DMS53 treated with DMSO at 0.1 percent for 48 hours (cell line): ENCODE measurements around the gene AKAP6.

Experiments
- DNase-seq: peaks from one replicate; lab custom pipeline; 2025; ENCODE audit not compliant: unreplicated experiment; lab: John Stamatoyannopoulos, UW

The AKAP6 gene

GRCh38 chr14:32697114-32697513 lies 368.0 kb downstream of the AKAP6 start:
- DNase-seq = no peak

GRCh38 chr14:32697704-32698103 lies 368.6 kb downstream of the AKAP6 start:
- DNase-seq = no peak

- no peak for DNase-seq
These were observed 369.7 kb downstream of the AKAP6 start for GRCh38 chr14:32698831-32699230.

GRCh38 chr14:32701475-32701874 lies 372.4 kb downstream of the AKAP6 start:
- no peak for DNase-seq

- DNase-seq = no peak
These were observed 373.0 kb downstream of the AKAP6 start for GRCh38 chr14:32702088-32702487.

- no peak for DNase-seq
These were observed 373.5 kb downstream of the AKAP6 start for GRCh38 chr14:32702562-32702961.

- no peak for DNase-seq
These were observed 374.1 kb downstream of the AKAP6 start for GRCh38 chr14:32703183-32703621.

- no peak for DNase-seq
These were observed 377.8 kb downstream of the AKAP6 start for GRCh38 chr14:32706721-32707519.

- DNase-seq = no peak
These were observed 378.8 kb downstream of the AKAP6 start for GRCh38 chr14:32707742-32708500.

- no peak for DNase-seq
These were observed 379.9 kb downstream of the AKAP6 start for GRCh38 chr14:32709027-32709426.

- DNase-seq = no peak
These were observed 381.2 kb downstream of the AKAP6 start for GRCh38 chr14:32710231-32710671.

GRCh38 chr14:32710731-32711680 lies 381.9 kb downstream of the AKAP6 start:
- DNase-seq = peak; percentile 52

- no peak for DNase-seq
These were observed 384.8 kb downstream of the AKAP6 start for GRCh38 chr14:32713856-32714255.

- DNase-seq = no peak
These were observed 390.5 kb downstream of the AKAP6 start for GRCh38 chr14:32719601-32720000.

- no peak for DNase-seq
These were observed 391.8 kb downstream of the AKAP6 start for GRCh38 chr14:32720927-32721326.

- no peak for DNase-seq
These were observed 393.6 kb downstream of the AKAP6 start for GRCh38 chr14:32722631-32723183.

- no peak for DNase-seq
These were observed 395.9 kb downstream of the AKAP6 start for GRCh38 chr14:32724867-32725471.

- no peak for DNase-seq
These were observed 397.4 kb downstream of the AKAP6 start for GRCh38 chr14:32726516-32726915.

GRCh38 chr14:32727832-32728231 lies 398.7 kb downstream of the AKAP6 start:
- DNase-seq = no peak

- DNase-seq = no peak
These were observed 399.4 kb downstream of the AKAP6 start for GRCh38 chr14:32728526-32728925.
